ENCODE measurements around the gene KCNK16. TPM values are rescaled to one million over a fixed set of nuclear protein-coding genes. Genes with fewer than 3 reads are reported as not detected.

KCNK16 gene
- not detected in 2 replicates for total RNA-seq

GRCh38 chr6:39322306-39322850, at the start of gene KCNK16:
Gene KCNK16 (minus strand): TSS chr6:39322702. CDS start chr6:39322540, 162 bp downstream.
- DNase-seq (ENCODE audit: extremely low read depth, low read depth, low spot score), result no peak

- no peak for DNase-seq (ENCODE audit: extremely low read depth, low read depth, low spot score)
These were observed 47.9 kb upstream of the KCNK16 start for GRCh38 chr6:39370390-39370789.

- DNase-seq (ENCODE audit: extremely low read depth, low read depth, low spot score), result no peak
These were observed 47.5 kb upstream of the KCNK16 start for GRCh38 chr6:39369987-39370386.

GRCh38 chr6:39367700-39368099, 45.2 kb upstream of the KCNK16 start:
- no peak for DNase-seq (ENCODE audit: extremely low read depth, low read depth, low spot score)

GRCh38 chr6:39366931-39367618, 44.6 kb upstream of the KCNK16 start:
- DNase-seq (ENCODE audit: extremely low read depth, low read depth, low spot score), result no peak

- DNase-seq (ENCODE audit: extremely low read depth, low read depth, low spot score), result no peak
These were observed 43.0 kb upstream of the KCNK16 start for GRCh38 chr6:39365281-39366074.

GRCh38 chr6:39363280-39363679, 40.8 kb upstream of the KCNK16 start:
- DNase-seq (ENCODE audit: extremely low read depth, low read depth, low spot score), result no peak

- DNase-seq (ENCODE audit: extremely low read depth, low read depth, low spot score), result no peak
These were observed 40.0 kb upstream of the KCNK16 start for GRCh38 chr6:39362487-39362865.

- no peak for DNase-seq (ENCODE audit: extremely low read depth, low read depth, low spot score)
These were observed 39.4 kb upstream of the KCNK16 start for GRCh38 chr6:39361657-39362486.

GRCh38 chr6:39360378-39360777, 37.9 kb upstream of the KCNK16 start:
- no peak for DNase-seq (ENCODE audit: extremely low read depth, low read depth, low spot score)

GRCh38 chr6:39357998-39358686, 35.6 kb upstream of the KCNK16 start:
- no peak for DNase-seq (ENCODE audit: extremely low read depth, low read depth, low spot score)

- no peak for DNase-seq (ENCODE audit: extremely low read depth, low read depth, low spot score)
These were observed 31.3 kb upstream of the KCNK16 start for GRCh38 chr6:39353698-39354315.

- no peak for DNase-seq (ENCODE audit: extremely low read depth, low read depth, low spot score)
These were observed 28.4 kb upstream of the KCNK16 start for GRCh38 chr6:39350723-39351505.

- DNase-seq (ENCODE audit: extremely low read depth, low read depth, low spot score), result no peak
These were observed 26.2 kb upstream of the KCNK16 start for GRCh38 chr6:39348740-39349139.

- no peak for DNase-seq (ENCODE audit: extremely low read depth, low read depth, low spot score)
These were observed 25.5 kb upstream of the KCNK16 start for GRCh38 chr6:39347906-39348585.

GRCh38 chr6:39347206-39347605, 24.7 kb upstream of the KCNK16 start:
- no peak for DNase-seq (ENCODE audit: extremely low read depth, low read depth, low spot score)

- no peak for DNase-seq (ENCODE audit: extremely low read depth, low read depth, low spot score)
These were observed 22.3 kb upstream of the KCNK16 start for GRCh38 chr6:39344821-39345280.

GRCh38 chr6:39343396-39343870, 20.9 kb upstream of the KCNK16 start:
- DNase-seq (ENCODE audit: extremely low read depth, low read depth, low spot score), result no peak

All from glomerular endothelial cell (primary cell).